Measurements from ENCODE around the gene ANAPC16.
"Not testable (repeated sequence)": the region's sequence is repeated elsewhere in the genome, so short reads cannot be mapped to it uniquely, and the experiment has no call there.

The ANAPC16 gene

DNA sequence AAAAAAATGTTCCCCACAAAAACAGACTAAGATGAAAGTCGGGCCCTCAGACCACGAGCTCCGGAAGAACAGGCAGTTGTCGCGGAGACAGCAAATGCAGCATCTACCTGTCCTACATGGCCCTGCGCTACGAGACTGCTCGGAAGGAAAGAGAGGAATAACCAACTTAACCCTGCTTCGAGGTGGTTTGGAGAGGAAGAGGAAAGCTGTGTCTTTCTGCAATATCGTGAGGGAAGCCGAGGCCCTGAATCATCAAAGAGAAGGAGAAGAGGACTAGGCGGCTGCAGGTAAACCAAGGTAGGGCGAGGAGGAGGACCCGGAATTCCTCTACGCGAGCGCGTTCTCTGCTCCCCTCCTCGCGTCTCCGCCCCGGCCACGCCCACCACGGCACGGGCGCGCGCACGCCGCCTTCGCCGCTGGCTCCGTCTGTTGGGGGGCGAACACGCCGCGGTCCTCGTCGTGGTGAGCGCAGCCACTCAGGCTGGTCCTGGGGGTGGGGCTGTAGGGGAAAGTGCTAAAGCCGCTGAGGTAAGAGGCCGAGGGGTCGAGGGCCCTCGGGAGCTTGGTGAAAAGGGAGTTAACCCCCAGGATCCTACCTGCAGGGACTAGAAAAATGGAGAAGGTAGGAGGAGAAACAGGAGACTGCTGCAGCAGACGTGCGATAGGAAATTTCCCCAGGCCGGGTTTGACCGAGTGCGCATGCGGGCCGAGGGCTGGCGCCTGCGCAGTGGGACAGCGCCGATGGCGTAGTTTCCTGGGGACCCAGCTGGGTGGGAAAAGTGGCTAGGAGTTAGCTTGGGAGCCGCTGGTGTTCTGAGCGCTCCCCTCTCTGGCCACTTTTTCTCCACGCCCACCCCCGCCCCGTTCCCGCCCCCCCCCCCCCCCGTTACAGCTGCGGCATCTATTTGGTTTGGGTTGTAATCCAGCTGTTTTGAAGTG lies at the start of gene ANAPC16, which contains the start of gene ASCC1:
TSS of gene ANAPC16 (plus strand) at position 402 of the 939 bp plus-strand sequence. CDS start 7,903 bp downstream, outside the sequence.
TSS of gene ASCC1 (minus strand) at position 666 of the 939 bp plus-strand sequence. CDS start 2,978 bp downstream, outside the sequence.
- peak; percentile 85 for DNase-seq (ENCODE audit: low read depth)

- DNase-seq (ENCODE audit: low read depth) = no peak
These were observed 48.7 kb upstream of the ANAPC16 start for GRCh38 chr10:72167118-72167517.

- peak; percentile 6 for DNase-seq (ENCODE audit: low read depth)
These were observed 45.5 kb upstream of the ANAPC16 start for GRCh38 chr10:72170263-72170662.

DNA sequence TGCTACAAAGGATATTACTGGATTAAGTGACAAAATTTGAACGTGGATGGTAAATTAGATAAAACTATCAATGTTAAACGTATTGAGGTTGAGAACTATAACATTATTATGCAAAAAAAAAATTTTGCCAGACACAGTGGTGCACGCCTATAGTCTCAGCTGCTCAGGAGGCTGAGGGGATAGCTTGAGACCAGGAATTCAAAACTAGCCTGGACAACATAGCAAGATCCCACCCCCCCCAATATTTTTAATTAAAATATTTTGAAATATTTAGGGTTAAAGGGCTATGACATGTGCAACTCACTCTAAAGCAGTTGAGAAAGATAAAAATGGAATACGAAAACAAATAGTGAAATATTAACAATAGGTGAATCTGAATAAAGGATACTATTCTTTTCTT lies 45.1 kb upstream of the ANAPC16 start:
- DNase-seq (ENCODE audit: low read depth) = no peak

DNA sequence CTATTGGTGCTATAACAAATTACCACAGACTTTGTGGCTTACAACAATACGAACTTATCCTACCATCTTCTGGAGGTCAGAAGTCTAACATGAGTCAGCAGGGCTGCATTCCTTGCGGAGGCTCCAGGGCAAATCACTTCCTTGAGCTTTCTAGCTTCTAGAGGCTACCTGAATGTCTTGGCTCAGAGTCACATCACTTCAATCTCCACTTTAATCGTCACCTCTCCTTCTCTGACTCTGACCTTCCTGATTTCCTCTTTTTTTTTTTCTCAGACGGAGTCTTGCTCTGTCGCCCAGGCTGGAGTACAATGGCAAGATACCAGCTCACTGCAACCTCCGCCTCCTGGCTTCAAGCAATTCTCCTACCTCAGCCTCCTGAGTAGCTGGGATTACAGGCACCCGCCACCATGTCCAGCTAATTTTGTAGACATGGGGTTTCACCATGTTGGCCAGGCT lies 44.6 kb upstream of the ANAPC16 start:
- DNase-seq (ENCODE audit: low read depth) = peak; percentile 90

GRCh38 chr10:72173262-72173618 lies 42.6 kb upstream of the ANAPC16 start:
- DNase-seq (ENCODE audit: low read depth) = no peak

DNA sequence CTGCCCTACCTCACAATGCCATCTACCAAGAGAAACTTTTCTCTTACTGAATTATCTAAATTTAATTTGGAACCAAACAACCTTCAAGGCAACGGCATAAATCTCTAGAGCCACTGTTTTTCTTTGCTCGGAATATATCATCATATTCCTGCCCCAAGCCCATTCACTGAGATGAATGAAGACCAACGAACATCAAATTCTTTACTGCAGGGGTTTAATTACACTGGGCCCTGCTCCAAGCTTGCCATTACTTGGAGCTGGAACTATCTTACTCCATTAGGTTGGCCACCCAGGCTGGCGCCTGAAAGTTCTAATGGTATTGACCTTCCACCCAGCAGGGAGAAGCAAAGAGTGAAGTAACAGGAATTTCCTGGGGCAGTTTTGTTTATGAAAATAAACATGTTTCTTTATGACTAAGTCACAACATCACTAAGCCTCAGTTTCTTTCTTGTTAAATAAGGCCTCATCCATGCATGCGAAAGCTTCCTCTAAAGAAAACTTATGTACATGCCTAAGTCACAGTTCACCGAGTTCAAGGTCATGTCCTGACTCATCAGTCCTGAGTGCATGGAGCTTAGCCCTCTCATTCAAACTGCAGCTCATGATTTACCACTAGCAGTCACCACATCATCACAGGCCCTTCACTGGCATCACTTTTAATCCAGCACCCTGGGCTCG lies 42.1 kb upstream of the ANAPC16 start:
- DNase-seq (ENCODE audit: low read depth) = peak; percentile 41

GRCh38 chr10:72174297-72174662 lies 41.5 kb upstream of the ANAPC16 start:
- no peak for DNase-seq (ENCODE audit: low read depth)

DNA sequence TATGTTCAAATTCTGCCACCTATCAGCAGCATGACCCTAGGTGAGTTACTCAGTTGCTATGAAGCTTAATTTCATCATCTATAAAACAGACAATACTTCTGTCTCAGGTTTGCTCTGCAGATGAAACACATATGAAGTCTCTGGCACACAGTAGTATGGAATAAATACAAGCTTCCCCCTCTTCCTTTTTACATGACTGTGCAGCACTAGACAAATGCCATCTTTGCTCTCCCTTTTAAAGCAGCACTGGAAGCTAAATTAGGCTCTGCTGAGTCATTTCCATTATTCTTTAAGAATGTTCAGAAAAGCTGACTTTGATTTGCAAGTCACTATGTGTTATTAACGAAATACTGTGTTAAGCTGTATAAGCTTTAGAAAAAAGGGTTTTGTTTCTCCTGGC lies 40.7 kb upstream of the ANAPC16 start:
- peak; percentile 20 for DNase-seq (ENCODE audit: low read depth)

DNA sequence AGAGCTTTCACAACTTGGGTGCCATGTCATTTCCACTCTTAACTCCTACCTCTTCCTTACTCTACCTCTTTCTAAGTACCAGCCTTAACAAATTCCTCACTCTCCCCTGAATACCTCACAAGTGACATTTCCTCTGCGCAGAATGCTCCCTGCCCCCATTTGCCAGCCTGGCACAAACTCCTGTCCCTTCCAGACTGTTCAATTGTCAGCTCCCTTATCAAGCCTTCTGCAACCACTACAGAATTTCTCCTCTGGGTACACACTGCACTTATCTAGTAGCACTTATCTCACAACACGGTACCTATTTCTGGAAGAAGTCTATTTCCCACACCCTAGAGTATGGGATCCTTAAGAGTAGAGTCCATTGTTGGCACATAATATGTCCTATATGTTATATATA lies 39.1 kb upstream of the ANAPC16 start:
- DNase-seq (ENCODE audit: low read depth) = no peak

- no peak for DNase-seq (ENCODE audit: low read depth)
These were observed 38.4 kb upstream of the ANAPC16 start for GRCh38 chr10:72177454-72177853.

DNA sequence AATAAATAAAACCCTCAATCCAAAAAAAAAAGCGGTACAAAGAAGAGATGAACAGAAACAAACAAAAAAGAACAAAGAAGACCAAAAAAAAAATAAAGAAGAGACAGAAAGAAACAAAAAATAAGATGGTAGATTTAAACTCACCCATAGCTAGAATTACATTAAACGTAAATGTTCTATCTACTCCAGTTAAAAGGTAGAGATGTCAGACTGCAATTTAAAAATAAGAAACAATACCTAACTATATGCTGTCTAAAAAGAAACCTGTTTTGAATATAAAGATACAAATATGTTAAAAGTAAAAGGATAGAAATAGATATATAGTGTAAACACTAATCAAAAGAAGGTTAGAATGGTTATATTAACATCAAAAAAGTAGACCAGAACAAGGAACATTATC lies 31.7 kb upstream of the ANAPC16 start:
- DNase-seq (ENCODE audit: low read depth) = no peak

GRCh38 chr10:72186258-72186981 lies 29.4 kb upstream of the ANAPC16 start:
- peak; percentile 93 for DNase-seq (ENCODE audit: low read depth)

GRCh38 chr10:72186982-72187330 lies 28.9 kb upstream of the ANAPC16 start:
- DNase-seq (ENCODE audit: low read depth) = no peak

GRCh38 chr10:72194949-72195348 lies 20.9 kb upstream of the ANAPC16 start:
- no peak for DNase-seq (ENCODE audit: low read depth)

- DNase-seq (ENCODE audit: low read depth) = no peak
These were observed 14.9 kb upstream of the ANAPC16 start for GRCh38 chr10:72200883-72201282.

DNA sequence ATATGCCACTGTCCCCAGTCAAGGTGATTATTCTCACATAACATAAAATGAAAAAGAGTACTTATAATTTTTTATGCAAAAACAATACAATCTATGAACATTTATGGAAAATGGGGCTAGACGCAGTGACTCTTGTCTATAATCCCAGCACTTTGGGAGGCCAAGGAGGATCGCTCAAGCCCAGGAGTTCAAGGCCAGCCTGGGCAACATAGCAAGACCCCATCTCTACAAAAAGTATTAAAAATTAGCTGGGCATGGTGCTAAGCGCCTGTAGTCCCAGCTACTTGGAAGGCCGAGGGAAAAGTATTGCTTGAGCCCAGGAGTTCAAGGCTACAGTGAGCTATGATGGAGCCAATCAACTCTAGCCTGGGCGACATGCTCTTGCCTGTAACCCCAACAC lies 14.5 kb upstream of the ANAPC16 start:
- no peak for DNase-seq (ENCODE audit: low read depth)

DNA sequence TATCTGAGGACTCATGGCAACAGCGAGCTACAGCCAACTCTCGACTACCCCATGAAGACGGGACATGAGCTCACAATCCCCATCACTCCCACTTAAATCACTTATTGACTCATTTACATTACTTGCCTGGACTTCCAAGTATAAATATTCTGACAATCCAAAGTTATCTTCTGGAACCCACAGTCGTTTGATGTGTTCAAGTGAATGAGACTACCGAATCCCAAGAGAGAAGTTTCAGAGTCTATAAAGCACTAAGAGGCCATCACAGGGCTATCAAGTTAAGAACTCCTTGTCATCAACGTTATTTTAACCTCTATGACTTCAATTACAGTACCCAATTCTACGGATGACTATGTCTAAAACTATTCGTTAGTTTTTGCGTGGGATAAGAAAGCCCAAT lies 11.5 kb upstream of the ANAPC16 start:
- DNase-seq (ENCODE audit: low read depth) = no peak

GRCh38 chr10:72204724-72205123 lies 11.1 kb upstream of the ANAPC16 start:
- DNase-seq (ENCODE audit: low read depth) = no peak

GRCh38 chr10:72206511-72207229 lies 9.1 kb upstream of the ANAPC16 start:
- no peak for DNase-seq (ENCODE audit: low read depth)

- not testable (repeated sequence) for DNase-seq (ENCODE audit: low read depth)
These were observed 7.3 kb upstream of the ANAPC16 start for GRCh38 chr10:72208526-72208925.

DNA sequence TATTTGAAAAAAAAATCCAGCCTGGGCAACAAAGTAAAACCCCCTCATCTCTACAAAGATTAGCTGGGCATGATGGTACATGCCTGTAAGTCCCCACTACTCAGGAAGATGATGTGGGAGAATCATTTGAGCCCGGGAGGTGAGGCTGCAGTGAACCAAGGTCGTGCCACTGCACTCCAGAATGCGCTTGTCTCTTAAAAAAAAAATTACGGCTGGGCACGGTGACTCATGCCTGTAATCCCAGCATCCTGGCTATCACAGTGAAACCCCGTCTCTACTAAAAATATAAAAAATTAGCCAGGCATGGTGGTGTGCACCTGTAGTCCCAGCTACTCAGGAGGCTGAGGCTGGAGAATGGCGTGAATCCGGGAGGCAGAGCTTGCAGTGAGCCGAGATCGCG lies 4.4 kb upstream of the ANAPC16 start:
- peak; percentile 34 for DNase-seq (ENCODE audit: low read depth)
